GM19328 (cell line): ENCODE data around the gene SLC43A3.

Source experiments
- ATAC-seq: cut with Tn5 transposase; IDR thresholded peaks from one replicate; pipeline ENCODE4 v1.9.1; 2021; ENCODE audit warnings: mild to moderate bottlenecking, moderate library complexity; ENCODE audit not compliant: unreplicated experiment

Gene SLC43A3

GRCh38 chr11:57360991-57361390, 65.9 kb downstream of the SLC43A3 start:
- no peak for ATAC-seq

- no peak for ATAC-seq
Observed at GRCh38 chr11:57359896-57360690, 66.8 kb downstream of the SLC43A3 start.

- ATAC-seq, result no peak
Observed at GRCh38 chr11:57359396-57359795, 67.5 kb downstream of the SLC43A3 start.

- ATAC-seq, result no peak
Observed at GRCh38 chr11:57358991-57359390, 67.9 kb downstream of the SLC43A3 start.

- ATAC-seq, result no peak
Observed at GRCh38 chr11:57358543-57358961, 68.4 kb downstream of the SLC43A3 start.

GRCh38 chr11:57357856-57358255, 69.1 kb downstream of the SLC43A3 start:
- no peak for ATAC-seq

- ATAC-seq, result no peak
Observed at GRCh38 chr11:57357310-57357709, 69.6 kb downstream of the SLC43A3 start.
